ENCODE data around the gene TMEM51.

DNA sequence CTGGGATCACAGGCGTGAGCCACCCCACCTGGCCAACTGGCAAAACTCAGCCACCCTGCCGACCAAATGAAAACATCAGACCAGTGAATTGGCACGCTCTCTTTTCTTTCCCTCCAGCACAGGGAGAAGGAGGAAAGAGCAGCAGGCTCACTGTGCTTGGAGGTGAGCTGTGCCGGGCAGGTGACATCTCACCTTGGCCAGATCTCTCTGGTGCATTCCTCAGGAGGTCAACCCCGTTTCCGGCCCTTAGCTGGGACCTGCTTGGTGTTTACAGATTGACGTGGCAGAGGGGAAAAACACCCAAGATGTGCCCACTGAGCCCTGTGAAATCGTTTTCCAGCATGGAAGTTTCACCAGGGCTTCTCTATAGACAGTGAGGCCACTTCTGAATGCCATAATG is 45.1 kb downstream of the TMEM51 start:
- TF ChIP-seq CTCF (IDR thresholded peaks at IDR 0.05; ENCODE audit: insufficient read depth, low read length, poor library complexity, severe bottlenecking) = no peak
- TF ChIP-seq EZH2phosphoT487 (conservative IDR thresholded peaks at IDR 0.05; ENCODE audit: low read length) = no peak
